ENCODE results near the gene TNFRSF12A. TPM values are rescaled to one million over a fixed set of nuclear protein-coding genes. Genes with fewer than 3 reads are reported as not detected.
"Not testable (repeated sequence)": the region's sequence is repeated elsewhere in the genome, so short reads cannot be mapped to it uniquely, and the experiment has no call there.

Gene TNFRSF12A
- total RNA-seq, 1 experiment from 2014 or later, result 62.5 TPM

DNA sequence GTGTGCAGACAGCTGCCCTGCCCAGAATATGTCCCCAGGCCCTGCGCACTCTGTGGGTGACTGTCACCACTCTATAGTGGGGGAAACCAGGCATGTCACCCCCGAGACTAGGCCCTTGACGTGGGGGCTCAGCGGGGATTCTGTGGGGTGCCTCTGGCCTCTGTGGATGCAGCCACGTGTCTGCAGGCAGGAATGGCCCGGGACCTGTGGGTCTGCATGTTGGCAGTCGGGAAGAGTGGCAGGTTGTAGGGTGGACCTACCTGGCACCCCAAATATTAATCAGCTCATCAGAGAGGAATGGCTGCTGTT, 46.2 kb downstream of the TNFRSF12A start:
- Histone ChIP-seq H3K9me3 (no peaks in the 10 kb centered on the region), H3K4me1 (peaks cover 16% of the 10 kb centered on the region), H3K4me3 (ENCODE audit: low read depth, low read length) (peak overlapping the region; percentile 49), H3K27me3 (replicated peaks; ENCODE audit: control insufficient read depth, insufficient read depth, low read length) (no peaks in the 10 kb centered on the region), H3K36me3 (ENCODE audit: control insufficient read depth, insufficient read depth, low read length) (no peaks in the 10 kb centered on the region)
- peak overlapping the region; percentile 78 for H3K4me3 Mint-ChIP-seq (ENCODE audit: unreplicated experiment)
- no peaks in the 10 kb centered on the region for H3K27me3 Mint-ChIP-seq (ENCODE audit: insufficient read depth, unreplicated experiment)
- peaks cover under 1% of the 10 kb centered on the region for H3K4me1 Mint-ChIP-seq (ENCODE audit: low read depth, unreplicated experiment)
- no peaks in the 10 kb centered on the region for H3K9me3 Mint-ChIP-seq (ENCODE audit: unreplicated experiment)
- BruUV-seq (replicated peaks), result no TSS peak
- POLR2A ChIA-PET, result no interaction called here
- TF ChIP-seq CTCF (IDR thresholded peaks at IDR 0.05; ENCODE audit: insufficient read depth in 1 of 2, low read depth in 1 of 2, low read length in 1 of 2, severe bottlenecking in 1 of 2, unreplicated experiment in 1 of 2), result no peak
- DNase-seq, result no peak
- CTCF ChIA-PET, result no interaction called here
- H3K27ac Mint-ChIP-seq (ENCODE audit: unreplicated experiment), result peak overlapping the region; percentile 79
- intact Hi-C loops (cut with micrococcal nuclease; ENCODE audit: unreplicated experiment), result no loop called here
- peaks cover 13% of the 10 kb centered on the region for H3K36me3 Mint-ChIP-seq (ENCODE audit: insufficient read depth, unreplicated experiment)

GRCh38 chr16:3068487-3068886, 48.3 kb downstream of the TNFRSF12A start:
- peaks cover under 1% of the 10 kb centered on the region for H3K27me3 Mint-ChIP-seq (ENCODE audit: insufficient read depth, unreplicated experiment)
- no peaks in the 10 kb centered on the region for H3K9me3 Mint-ChIP-seq (ENCODE audit: unreplicated experiment)
- no peak overlapping the region for H3K4me3 Mint-ChIP-seq (ENCODE audit: unreplicated experiment)
- no TSS peak for BruUV-seq (replicated peaks)
- H3K36me3 Mint-ChIP-seq (ENCODE audit: insufficient read depth, unreplicated experiment), result peaks cover 19% of the 10 kb centered on the region
- H3K4me1 Mint-ChIP-seq (ENCODE audit: low read depth, unreplicated experiment), result peaks cover 9% of the 10 kb centered on the region
- Histone ChIP-seq H3K9me3 (no peaks in the 10 kb centered on the region), H3K36me3 (ENCODE audit: control insufficient read depth, insufficient read depth, low read length) (no peaks in the 10 kb centered on the region), H3K27me3 (replicated peaks; ENCODE audit: control insufficient read depth, insufficient read depth, low read length) (no peaks in the 10 kb centered on the region), H3K4me1 (peaks cover 16% of the 10 kb centered on the region), H3K4me3 (ENCODE audit: low read depth, low read length) (no peak overlapping the region)
- POLR2A ChIA-PET, result no interaction called here
- TF ChIP-seq CTCF (IDR thresholded peaks at IDR 0.05; ENCODE audit: insufficient read depth in 1 of 2, low read depth in 1 of 2, low read length in 1 of 2, severe bottlenecking in 1 of 2, unreplicated experiment in 1 of 2), result no peak
- CTCF ChIA-PET, result no interaction called here
- DNase-seq, result no peak
- intact Hi-C loops (cut with micrococcal nuclease; ENCODE audit: unreplicated experiment), result no loop called here
- H3K27ac Mint-ChIP-seq (ENCODE audit: unreplicated experiment), result no peak overlapping the region

- peaks cover 15% of the 10 kb centered on the region for H3K4me1 ChIP-seq
- DNase-seq; H3K4me3 ChIP-seq (ENCODE audit: low read depth, low read length); H3K27ac Mint-ChIP-seq (ENCODE audit: unreplicated experiment); intact Hi-C loops (cut with micrococcal nuclease; ENCODE audit: unreplicated experiment); H3K9me3 ChIP-seq; H3K36me3 ChIP-seq (ENCODE audit: control insufficient read depth, insufficient read depth, low read length); H3K9me3 Mint-ChIP-seq (ENCODE audit: unreplicated experiment); BruUV-seq (replicated peaks); H3K27me3 ChIP-seq (replicated peaks; ENCODE audit: control insufficient read depth, insufficient read depth, low read length); H3K4me1 Mint-ChIP-seq (ENCODE audit: low read depth, unreplicated experiment); H3K4me3 Mint-ChIP-seq (ENCODE audit: unreplicated experiment); CTCF ChIA-PET; POLR2A ChIA-PET; H3K27me3 Mint-ChIP-seq (ENCODE audit: insufficient read depth, unreplicated experiment): not testable (repeated sequence)
- peaks cover 19% of the 10 kb centered on the region for H3K36me3 Mint-ChIP-seq (ENCODE audit: insufficient read depth, unreplicated experiment)
Observed at GRCh38 chr16:3069146-3069545, 49.0 kb downstream of the TNFRSF12A start.

DNA sequence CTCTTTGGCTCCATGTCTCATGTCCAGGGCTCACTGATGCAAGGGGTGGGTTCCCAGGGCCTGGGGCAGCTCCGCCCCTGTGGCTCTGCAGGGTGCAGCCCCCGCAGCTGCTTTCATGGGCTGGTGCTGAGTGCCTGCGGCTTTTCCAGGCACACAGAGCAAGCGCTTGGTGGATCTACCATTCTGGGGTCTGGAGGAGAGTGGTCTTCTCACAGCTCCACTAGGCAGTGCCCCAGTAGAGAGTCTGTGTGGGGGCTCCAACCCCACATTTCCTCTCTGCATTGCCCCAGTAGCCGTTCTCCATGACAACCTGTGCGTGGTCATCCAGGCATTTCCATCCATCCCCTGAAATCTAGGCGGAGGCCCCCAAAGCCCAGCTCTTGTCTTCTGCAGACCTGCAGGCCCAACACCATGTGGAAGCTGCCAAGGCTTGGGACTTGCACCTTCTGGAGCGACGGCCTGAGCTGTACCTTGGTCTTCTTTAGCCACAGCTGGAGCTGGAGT, 50.5 kb downstream of the TNFRSF12A start:
- BruUV-seq (replicated peaks), result no TSS peak
- Mint-ChIP-seq H3K27ac (ENCODE audit: unreplicated experiment) (no peak overlapping the region), H3K27me3 (ENCODE audit: insufficient read depth, unreplicated experiment) (peaks cover 8% of the 10 kb centered on the region), H3K4me1 (ENCODE audit: low read depth, unreplicated experiment) (peaks cover 9% of the 10 kb centered on the region), H3K36me3 (ENCODE audit: insufficient read depth, unreplicated experiment) (peaks cover 13% of the 10 kb centered on the region), H3K9me3 (ENCODE audit: unreplicated experiment) (no peaks in the 10 kb centered on the region), H3K4me3 (ENCODE audit: unreplicated experiment) (no peak overlapping the region)
- Histone ChIP-seq H3K4me1 (peaks cover 7% of the 10 kb centered on the region), H3K4me3 (ENCODE audit: low read depth, low read length) (no peak overlapping the region), H3K9me3 (no peaks in the 10 kb centered on the region), H3K27me3 (replicated peaks; ENCODE audit: control insufficient read depth, insufficient read depth, low read length) (no peaks in the 10 kb centered on the region), H3K36me3 (ENCODE audit: control insufficient read depth, insufficient read depth, low read length) (no peaks in the 10 kb centered on the region)
- ChIA-PET POLR2A (no interaction called here), CTCF (no interaction called here)
- no peak for DNase-seq
- intact Hi-C loops (cut with micrococcal nuclease; ENCODE audit: unreplicated experiment), result no loop called here
- TF ChIP-seq CTCF (IDR thresholded peaks at IDR 0.05; ENCODE audit: insufficient read depth in 1 of 2, low read depth in 1 of 2, low read length in 1 of 2, severe bottlenecking in 1 of 2, unreplicated experiment in 1 of 2), result no peak

Data from Caco-2 (cell line).